WTC11 (cell line): ENCODE measurements around the gene KAT2B. TPM values are rescaled to one million over a fixed set of nuclear protein-coding genes. Genes with fewer than 3 reads are reported as not detected.

Experiments used
- ATAC-seq: fragments of 200-7000 bp; cut with Tn5 transposase; 2 replicates; pipeline ENCODE4 v1.10.0; 2021; ENCODE audit warnings: mild to moderate bottlenecking, moderate library complexity
- CTCF ChIA-PET: fragments of 300-600 bp; sonication (Branson Sonifier 250); formaldehyde crosslinking; loops from one replicate; lab custom pipeline; 2021; ENCODE audit warnings: antibody characterized with exemption; lab: Charles Lee
- POLR2A ChIA-PET: fragments of 350-600 bp; sonication (Branson Sonifier 250); formaldehyde crosslinking; loops from one replicate; lab custom pipeline; 2021; ENCODE audit warnings: antibody characterized with exemption; lab: Charles Lee
- DNase-seq: peaks from one replicate; pipeline ENCODE4 v3.0.0; 2021; ENCODE audit warnings: low spot score
- H3K27ac Mint-ChIP-seq: 2 replicates; pipeline ENCODE4 v1.8.0; 2021; ENCODE audit warnings: mixed read lengths
- H3K27me3 Mint-ChIP-seq: 2 replicates; pipeline ENCODE4 v1.8.0; 2021; ENCODE audit warnings: low read depth, mild to moderate bottlenecking, moderate library complexity, mixed read lengths
- H3K36me3 Mint-ChIP-seq: 2 replicates; pipeline ENCODE4 v1.8.0; 2021; ENCODE audit warnings: mixed read lengths
- H3K4me1 Mint-ChIP-seq: 2 replicates; pipeline ENCODE4 v1.8.0; 2022; ENCODE audit warnings: mixed read lengths
- H3K4me3 Mint-ChIP-seq: 2 replicates; pipeline ENCODE4 v1.8.0; 2021; ENCODE audit warnings: mild to moderate bottlenecking, moderate library complexity, mixed read lengths
- H3K9me3 Mint-ChIP-seq: 2 replicates; pipeline ENCODE4 v1.8.0; 2021; ENCODE audit warnings: mixed read lengths
- ARID4B ChIP-seq: sonication (generic); formaldehyde crosslinking; IDR thresholded peaks from 2 replicates; pipeline ENCODE4 v1.8.0; 2023; ENCODE audit warnings: missing genetic modification reagents, mild to moderate bottlenecking, borderline replicate concordance
- CREB1 ChIP-seq: sonication (generic); formaldehyde crosslinking; IDR thresholded peaks from 2 replicates; pipeline ENCODE4 v1.8.0; 2023; ENCODE audit warnings: mild to moderate bottlenecking, missing genetic modification reagents
- E2F4 ChIP-seq: sonication (generic); formaldehyde crosslinking; IDR thresholded peaks from 2 replicates; pipeline ENCODE4 v1.8.1; 2022; ENCODE audit warnings: low read depth, mild to moderate bottlenecking, moderate library complexity, missing genetic modification reagents, borderline replicate concordance
- FOXJ3 ChIP-seq: sonication (generic); formaldehyde crosslinking; IDR thresholded peaks from 2 replicates; pipeline ENCODE4 v1.9.0; 2021; ENCODE audit warnings: missing genetic modification reagents, mild to moderate bottlenecking, borderline replicate concordance
- FOXK1 ChIP-seq: sonication (generic); formaldehyde crosslinking; IDR thresholded peaks from 2 replicates; pipeline ENCODE4 v1.8.0; 2022; ENCODE audit warnings: mild to moderate bottlenecking, moderate library complexity, missing genetic modification reagents
- HMGA2 ChIP-seq: fragments of 250-450 bp; sonication (Bioruptor Pico); IDR thresholded peaks from 2 replicates; pipeline ENCODE4 v1.4.0; 2021; ENCODE audit warnings: mild to moderate bottlenecking, moderate library complexity
- MYBL2 ChIP-seq: sonication (generic); formaldehyde crosslinking; IDR thresholded peaks from 2 replicates; pipeline ENCODE4 v1.8.1; 2023; ENCODE audit warnings: mild to moderate bottlenecking, moderate library complexity, missing genetic modification reagents
- NFATC4 ChIP-seq: fragments of 250-450 bp; sonication (Bioruptor Pico); IDR thresholded peaks from 2 replicates; pipeline ENCODE4 v1.9.0; 2021; ENCODE audit warnings: mild to moderate bottlenecking
- PRDM15 ChIP-seq: sonication (generic); formaldehyde crosslinking; IDR thresholded peaks from 2 replicates; pipeline ENCODE4 v1.8.0; 2022; ENCODE audit warnings: missing genetic modification reagents
- SMAD3 ChIP-seq: sonication (generic); formaldehyde crosslinking; IDR thresholded peaks from 2 replicates; pipeline ENCODE4 v1.8.0; 2022; ENCODE audit warnings: missing genetic modification reagents, mild to moderate bottlenecking, borderline replicate concordance
- SMAD4 ChIP-seq: sonication (generic); formaldehyde crosslinking; IDR thresholded peaks from 2 replicates; pipeline ENCODE4 v1.8.0; 2022; ENCODE audit warnings: mild to moderate bottlenecking, missing genetic modification reagents
- ZMAT4 ChIP-seq: fragments of 250-450 bp; sonication (Bioruptor Pico); IDR thresholded peaks from 2 replicates; pipeline ENCODE4 v1.9.0; 2021; ENCODE audit warnings: mild to moderate bottlenecking
- ZNF317 ChIP-seq: sonication (generic); formaldehyde crosslinking; IDR thresholded peaks from 2 replicates; pipeline ENCODE4 v1.8.1; 2023; ENCODE audit warnings: low read depth, mild to moderate bottlenecking, moderate library complexity, missing genetic modification reagents, borderline replicate concordance
- ZNF416 ChIP-seq: fragments of 250-450 bp; sonication (Bioruptor Pico); IDR thresholded peaks from 2 replicates; pipeline ENCODE4 v1.9.0; 2021; ENCODE audit warnings: mild to moderate bottlenecking, inconsistent platforms
- ZNF532 ChIP-seq: fragments of 250-450 bp; sonication (Bioruptor Pico); IDR thresholded peaks from 2 replicates; pipeline ENCODE4 v1.9.0; 2021; ENCODE audit warnings: mild to moderate bottlenecking, borderline replicate concordance
- ZNF671 ChIP-seq: fragments of 250-450 bp; sonication (Bioruptor Pico); IDR thresholded peaks from 2 replicates; pipeline ENCODE4 v1.8.0; 2021; ENCODE audit warnings: mild to moderate bottlenecking
- ZSCAN18 ChIP-seq: fragments of 250-450 bp; sonication (Bioruptor Pico); IDR thresholded peaks from 2 replicates; pipeline ENCODE4 v2.1.2; 2022; ENCODE audit warnings: mild to moderate bottlenecking, moderate library complexity
- total RNA-seq: library from RNA; stranded (reverse); gene quantifications from 3 replicates; pipeline ENCODE4 v1.2.3, GENCODE V29; 2021

The KAT2B gene
- total RNA-seq, 1 experiment from 2014 or later: 2.7 TPM

- TF ChIP-seq ZNF532 (CRISPR knock-in tag) (no peak), HMGA2 (CRISPR knock-in tag) (no peak), FOXJ3 (CRISPR knock-in tag) (no peak), ZNF671 (no peak), ZMAT4 (CRISPR knock-in tag) (no peak), SMAD3 (no peak), FOXK1 (CRISPR knock-in tag) (no peak), E2F4 (CRISPR knock-in tag) (no peak), MYBL2 (no peak)
- TF ChIP-seq, all 79 proteins: peak for 0
Observed at GRCh38 chr3:20072422-20072821, 32.2 kb downstream of the KAT2B start (continued).

- POLR2A ChIA-PET: no interaction called here
- peaks cover 45% of the 10 kb centered on the region for H3K4me1 Mint-ChIP-seq
- DNase-seq: no peak
- H3K27me3 Mint-ChIP-seq: peaks cover 32% of the 10 kb centered on the region
- ATAC-seq: no peak; the same call in 1 of the 2 replicates
- H3K9me3 Mint-ChIP-seq: no peaks in the 10 kb centered on the region
- no peak overlapping the region for H3K4me3 Mint-ChIP-seq
- H3K36me3 Mint-ChIP-seq: no peaks in the 10 kb centered on the region
- no peak overlapping the region; the same call in 1 of the 2 replicates for H3K27ac Mint-ChIP-seq
- TF ChIP-seq ZSCAN18 (no peak), NFATC4 (no peak), ZNF416 (CRISPR knock-in tag) (no peak), CREB1 (CRISPR knock-in tag) (no peak), ZNF317 (CRISPR knock-in tag) (no peak), ARID4B (CRISPR knock-in tag) (no peak), PRDM15 (CRISPR knock-in tag) (no peak), SMAD4 (CRISPR knock-in tag) (no peak)
- CTCF ChIA-PET: no interaction called here
Observed at GRCh38 chr3:20073068-20073467, 32.8 kb downstream of the KAT2B start.
